AG10803 (cell line): ENCODE results near the gene PRR14.
"Not testable (repeated sequence)": the region's sequence is repeated elsewhere in the genome, so short reads cannot be mapped to it uniquely, and the experiment has no call there.

Source experiments
- DNase-seq: peaks from one replicate; pipeline ENCODE4 v3.0.0; 2010; ENCODE audit warnings: low read depth
- H3K4me3 ChIP-seq: 2 replicates; pipeline ENCODE4 v1.5.1; 2011; ENCODE audit warnings: mild to moderate bottlenecking, low read length, control low read depth
- TF ChIP-seq, protein P1 (sequence below): conservative IDR thresholded peaks from 2 replicates; pipeline ENCODE4 v1.5.1; 2011; ENCODE audit warnings: mild to moderate bottlenecking, low read length, control low read depth, inconsistent platforms

PRR14 gene

DNA sequence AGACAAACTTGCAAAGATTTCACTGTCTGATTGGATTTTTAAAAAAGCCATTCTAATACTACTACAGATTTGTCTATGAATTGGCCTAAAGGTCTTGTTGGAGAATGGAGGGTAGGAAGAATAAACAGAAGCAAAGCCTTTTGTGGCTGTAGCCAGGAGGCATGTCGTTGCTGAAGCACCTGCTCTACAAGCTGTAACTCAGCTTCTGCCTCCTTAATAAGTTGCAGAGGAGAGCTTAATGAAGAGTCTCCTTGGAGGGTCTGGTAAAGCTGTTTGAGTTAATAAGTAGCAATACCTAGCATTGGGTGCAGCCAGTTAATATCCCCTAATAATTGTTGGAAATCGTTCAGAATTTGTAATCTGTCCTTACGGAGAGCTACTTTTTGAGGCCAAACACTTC, 30.6 kb upstream of the PRR14 start:
- no peak for DNase-seq
- no peak overlapping the region for H3K4me3 ChIP-seq
- TF ChIP-seq, protein P1, sequence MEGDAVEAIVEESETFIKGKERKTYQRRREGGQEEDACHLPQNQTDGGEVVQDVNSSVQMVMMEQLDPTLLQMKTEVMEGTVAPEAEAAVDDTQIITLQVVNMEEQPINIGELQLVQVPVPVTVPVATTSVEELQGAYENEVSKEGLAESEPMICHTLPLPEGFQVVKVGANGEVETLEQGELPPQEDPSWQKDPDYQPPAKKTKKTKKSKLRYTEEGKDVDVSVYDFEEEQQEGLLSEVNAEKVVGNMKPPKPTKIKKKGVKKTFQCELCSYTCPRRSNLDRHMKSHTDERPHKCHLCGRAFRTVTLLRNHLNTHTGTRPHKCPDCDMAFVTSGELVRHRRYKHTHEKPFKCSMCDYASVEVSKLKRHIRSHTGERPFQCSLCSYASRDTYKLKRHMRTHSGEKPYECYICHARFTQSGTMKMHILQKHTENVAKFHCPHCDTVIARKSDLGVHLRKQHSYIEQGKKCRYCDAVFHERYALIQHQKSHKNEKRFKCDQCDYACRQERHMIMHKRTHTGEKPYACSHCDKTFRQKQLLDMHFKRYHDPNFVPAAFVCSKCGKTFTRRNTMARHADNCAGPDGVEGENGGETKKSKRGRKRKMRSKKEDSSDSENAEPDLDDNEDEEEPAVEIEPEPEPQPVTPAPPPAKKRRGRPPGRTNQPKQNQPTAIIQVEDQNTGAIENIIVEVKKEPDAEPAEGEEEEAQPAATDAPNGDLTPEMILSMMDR: no peak

DNA sequence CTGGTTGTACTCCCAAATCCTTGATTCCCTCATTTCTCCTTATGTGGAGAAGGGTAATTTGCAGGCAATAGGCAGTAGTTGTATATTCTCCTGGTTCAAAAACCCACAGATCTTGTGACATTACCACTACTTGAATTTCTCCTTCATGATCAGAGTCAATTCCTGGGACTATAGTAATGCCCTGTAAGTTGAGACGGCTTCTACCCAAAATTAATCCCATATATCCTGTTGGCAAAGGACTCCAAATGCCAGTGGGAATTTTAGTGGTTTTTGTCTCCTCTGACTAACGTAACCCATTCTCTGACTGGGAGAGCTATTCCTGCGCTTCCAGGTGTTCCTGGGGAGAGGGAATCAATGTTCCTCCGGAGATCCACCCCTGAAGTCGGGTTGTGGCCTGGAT, 29.0 kb upstream of the PRR14 start:
- peak; percentile 85 for DNase-seq
- H3K4me3 ChIP-seq: no peak overlapping the region
- TF ChIP-seq, protein P1: no peak

DNA sequence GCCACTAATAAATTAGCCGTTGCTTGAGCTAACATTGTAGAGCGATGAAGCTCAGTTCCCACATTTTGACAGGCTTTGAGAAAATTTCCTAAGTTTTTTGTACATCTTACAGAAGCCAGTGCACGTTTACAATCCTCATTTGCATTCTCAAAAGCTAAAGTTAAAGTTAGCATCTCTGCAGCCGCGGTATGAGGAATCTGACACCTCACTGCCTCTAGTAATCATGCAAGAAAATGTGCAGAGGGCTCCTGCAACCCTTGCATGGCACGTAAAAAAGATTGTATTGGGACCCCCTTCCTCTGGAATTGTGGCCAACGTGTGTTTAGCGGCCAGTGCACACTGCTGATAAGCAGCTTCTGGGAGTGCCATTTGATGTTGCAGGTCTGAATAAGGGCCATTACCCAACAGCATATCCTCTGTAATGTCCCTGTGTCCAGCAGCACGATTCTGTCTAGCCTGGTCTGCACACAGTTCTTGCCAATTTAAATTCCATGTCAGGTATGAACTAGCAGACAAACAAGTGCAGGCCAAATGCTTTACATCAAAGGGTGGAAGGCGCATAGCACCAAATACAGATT, 28.2 kb upstream of the PRR14 start:
- no peak for DNase-seq
- TF ChIP-seq, protein P1: no peak
- no peak overlapping the region for H3K4me3 ChIP-seq

DNA sequence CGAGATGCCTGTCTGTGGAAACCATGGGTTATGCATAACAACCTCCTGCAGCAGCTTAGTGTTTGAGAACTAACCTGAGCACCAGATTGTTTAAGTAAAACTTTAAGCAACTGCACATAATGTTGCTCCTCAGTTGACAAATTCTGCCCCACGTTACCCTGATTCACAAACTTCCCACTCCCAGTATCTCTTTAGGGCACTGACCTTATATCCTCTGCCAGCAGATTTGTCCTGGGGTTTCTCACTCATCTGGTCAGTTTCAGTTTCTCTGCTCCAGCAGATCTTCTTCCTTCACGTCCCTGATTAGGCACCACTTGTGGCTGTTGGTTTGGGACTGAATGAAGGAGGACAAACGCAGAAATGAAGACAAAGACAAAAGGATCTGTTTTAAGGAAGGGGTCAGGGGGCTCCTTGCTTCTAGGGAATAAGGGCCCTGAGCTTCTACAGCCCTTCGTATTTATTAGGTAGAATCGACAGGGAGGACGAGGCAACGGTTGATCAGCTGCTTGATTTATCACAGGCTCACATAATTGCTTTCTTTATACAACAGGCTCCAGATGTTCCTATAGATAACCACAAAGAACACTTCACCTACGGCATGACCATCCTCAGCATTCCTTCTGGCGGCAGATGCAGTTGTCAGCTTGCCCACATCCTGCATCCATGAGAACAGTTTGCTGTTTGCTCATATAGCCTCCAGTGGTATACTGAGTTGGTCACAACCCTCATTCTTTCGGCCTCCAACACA, 27.1 kb upstream of the PRR14 start:
- DNase-seq: peak; percentile 18
- TF ChIP-seq, protein P1: no peak
- no peak overlapping the region for H3K4me3 ChIP-seq

DNA sequence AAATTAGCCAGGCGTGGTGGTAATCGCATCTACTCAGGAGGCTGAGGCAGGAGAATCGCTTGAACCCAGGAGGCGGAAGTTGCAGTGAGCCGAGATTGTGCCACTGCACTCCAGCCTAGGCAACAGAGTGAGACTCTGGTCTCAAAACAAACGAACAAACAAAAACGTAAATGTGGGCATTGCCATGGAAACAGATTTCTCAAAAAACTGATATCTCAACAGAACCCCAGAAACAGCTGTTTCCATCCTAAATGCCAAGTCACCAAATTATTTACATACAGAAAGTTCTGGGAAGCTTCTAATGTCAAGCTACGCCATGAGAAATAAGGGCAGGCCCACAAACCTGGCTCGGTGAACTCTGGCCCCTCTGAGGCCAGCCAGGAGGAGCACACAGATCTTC, 24.5 kb upstream of the PRR14 start:
- no peak for DNase-seq
- TF ChIP-seq, protein P1: no peak
- H3K4me3 ChIP-seq: no peak overlapping the region

DNA sequence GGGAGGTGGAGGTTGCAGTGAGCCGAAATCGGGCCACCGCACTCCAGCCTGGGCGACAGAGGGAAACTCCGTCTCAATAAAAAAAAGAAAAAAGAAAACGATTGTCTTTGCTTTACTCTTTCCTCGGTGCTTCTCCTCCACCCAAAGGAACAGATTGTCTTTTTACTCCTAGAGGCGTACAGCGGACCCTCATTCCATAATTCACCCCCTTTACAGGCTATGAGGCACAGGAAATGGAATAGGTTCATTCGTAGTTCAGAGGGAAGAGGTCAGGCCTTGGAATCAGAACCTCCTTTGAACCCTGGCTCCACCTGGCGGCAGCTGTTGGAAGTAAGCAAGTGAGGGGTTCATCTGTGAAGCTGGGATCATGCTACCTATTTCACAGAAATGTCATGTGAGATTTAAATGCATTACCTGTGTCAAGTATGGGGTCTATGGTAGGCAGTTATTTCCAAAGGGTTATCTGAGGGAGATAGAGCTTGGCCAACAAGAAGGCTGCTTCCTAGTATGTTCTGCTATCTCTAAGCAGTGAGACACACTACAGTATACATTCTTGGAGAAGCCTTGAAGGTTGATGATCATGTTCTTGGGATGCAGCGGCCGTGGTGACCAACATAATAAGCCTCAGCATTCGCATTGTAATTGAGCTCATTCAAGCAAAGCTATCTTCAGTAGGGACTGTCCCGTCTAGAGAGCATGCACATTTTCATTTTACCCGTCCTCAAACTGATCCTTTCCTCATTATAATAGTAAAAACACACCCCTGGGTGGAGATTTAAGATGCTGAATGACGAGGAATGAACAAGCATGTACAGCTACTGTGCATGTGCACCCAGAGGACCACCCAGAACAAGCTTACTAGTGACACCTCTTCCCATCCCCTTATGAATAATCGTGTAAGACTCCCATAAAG, 21.9 kb upstream of the PRR14 start:
- TF ChIP-seq, protein P1: peak; percentile 98
- DNase-seq: peak; percentile 66
- H3K4me3 ChIP-seq: peak overlapping the region; percentile 22; the same call in 1 of the 2 replicates

DNA sequence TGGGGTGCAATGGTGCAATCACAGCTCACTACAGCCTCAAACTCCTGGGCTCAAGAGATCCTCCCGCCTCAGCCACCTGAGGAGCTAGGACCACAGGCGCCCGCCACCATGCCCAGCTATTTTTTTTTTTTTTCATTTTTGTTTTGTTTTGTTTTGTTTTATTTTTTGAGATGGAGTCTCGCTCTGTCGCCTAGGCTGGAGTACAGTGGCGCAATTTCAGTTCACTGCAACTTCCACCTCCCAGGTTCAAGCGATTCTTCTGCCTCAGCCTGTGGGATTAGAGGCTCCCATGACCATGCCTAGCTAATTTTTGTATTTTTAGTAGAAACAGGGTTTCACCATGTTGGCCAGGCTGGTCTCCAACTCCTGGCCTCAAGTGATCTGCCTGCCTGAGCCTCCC, 18.3 kb upstream of the PRR14 start:
- DNase-seq, H3K4me3 ChIP-seq: not testable (repeated sequence)
